Stimulated activated CD4-positive, alpha-beta T cell treated with anti-CD3 and anti-CD28 coated beads, Interleukin-12 subunit alpha, Interleukin-12 subunit beta, amount 100 ng/mL, for 48 hours (primary cell): ENCODE results near the gene COPB2.
"Not testable (repeated sequence)": the region's sequence is repeated elsewhere in the genome, so short reads cannot be mapped to it uniquely, and the experiment has no call there.

Source experiments
- DNase-seq, 3 donors: peaks; one replicate each; pipeline ENCODE4 v3.0.0-alpha.2; 2020; ENCODE audit warnings: low read depth in 2 of 3, low spot score in 1 of 3

Gene COPB2

DNA sequence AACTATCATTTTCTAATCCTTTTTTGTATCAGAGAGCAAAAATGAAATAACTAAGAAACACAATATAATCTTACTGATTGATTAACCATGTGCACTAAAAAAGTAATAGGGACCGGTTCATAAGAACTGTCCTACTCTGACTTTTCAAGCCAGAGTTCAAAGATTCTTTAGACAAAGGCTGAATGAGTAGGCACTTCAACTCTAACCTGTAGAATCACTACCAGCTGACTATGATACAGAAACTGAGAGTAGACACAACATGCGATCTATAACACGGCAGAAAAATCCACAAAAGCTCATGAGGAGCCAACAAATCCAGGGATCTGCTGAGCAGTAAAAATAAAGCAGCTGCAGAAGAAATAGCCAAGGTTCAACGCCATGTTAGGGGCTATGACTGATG lies 8.9 kb downstream of the COPB2 start:
- DNase-seq: no peak

DNA sequence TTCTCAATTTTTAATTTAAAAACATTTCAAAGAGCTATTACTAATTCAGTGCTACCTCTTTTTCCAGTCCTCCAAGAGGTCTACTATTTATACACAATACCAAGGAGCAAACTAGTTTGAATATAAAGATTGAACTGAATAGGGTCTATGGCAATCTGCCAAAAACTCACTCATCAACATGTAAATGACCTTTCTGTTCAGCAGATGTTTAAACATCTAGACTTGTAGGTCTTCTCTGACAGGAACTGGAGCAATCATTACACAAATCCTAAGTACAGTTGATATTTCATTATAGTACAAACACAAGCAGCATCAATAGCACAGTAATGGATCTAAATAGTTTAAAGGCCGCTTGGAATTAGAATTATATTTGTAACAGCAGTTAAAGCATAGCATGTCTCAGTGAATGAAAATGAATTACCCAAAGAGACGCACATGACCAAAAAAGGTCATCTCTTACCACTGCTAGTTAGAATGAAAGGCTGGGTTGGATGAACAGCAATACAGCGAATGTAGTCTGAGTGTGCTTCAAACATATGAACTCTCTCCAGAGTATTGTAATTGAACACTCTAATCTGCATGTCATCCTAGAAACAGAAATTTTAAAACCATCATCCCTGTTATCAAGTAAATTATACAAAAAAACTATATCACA lies 10.7 kb downstream of the COPB2 start:
- DNase-seq: no peak

GRCh38 chr3:139377378-139377777 lies 12.1 kb downstream of the COPB2 start:
- DNase-seq: no peak

DNA sequence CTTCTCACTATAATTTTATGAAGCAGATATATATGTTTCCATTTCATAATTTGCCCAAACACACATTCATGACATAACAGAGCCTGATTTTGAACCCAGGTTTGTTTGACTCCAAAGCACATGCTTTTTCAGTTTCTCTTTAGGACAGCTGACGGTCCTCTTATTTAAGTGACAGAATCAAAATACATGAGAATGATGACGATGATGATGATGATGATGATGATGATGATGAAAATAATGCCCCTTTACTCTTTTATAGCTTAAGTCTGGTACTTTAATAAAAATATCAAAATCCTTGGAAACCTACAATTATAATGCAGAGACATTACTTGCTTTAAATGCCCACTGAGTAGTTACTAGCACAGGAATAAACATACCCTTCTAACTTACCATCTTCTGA lies 15.3 kb downstream of the COPB2 start:
- no peak for DNase-seq

- DNase-seq: no peak
These were observed 24.9 kb downstream of the COPB2 start for GRCh38 chr3:139364549-139364948.

- no peak for DNase-seq
These were observed 28.2 kb downstream of the COPB2 start for GRCh38 chr3:139361276-139361675.

- no peak for DNase-seq
These were observed 30.4 kb downstream of the COPB2 start for GRCh38 chr3:139358841-139359562.

- DNase-seq: peak in 1 of 3 donors; percentile 23
These were observed 31.5 kb downstream of the COPB2 start for GRCh38 chr3:139357899-139358298.

- no peak for DNase-seq
These were observed 33.6 kb downstream of the COPB2 start for GRCh38 chr3:139355891-139356290.

DNA sequence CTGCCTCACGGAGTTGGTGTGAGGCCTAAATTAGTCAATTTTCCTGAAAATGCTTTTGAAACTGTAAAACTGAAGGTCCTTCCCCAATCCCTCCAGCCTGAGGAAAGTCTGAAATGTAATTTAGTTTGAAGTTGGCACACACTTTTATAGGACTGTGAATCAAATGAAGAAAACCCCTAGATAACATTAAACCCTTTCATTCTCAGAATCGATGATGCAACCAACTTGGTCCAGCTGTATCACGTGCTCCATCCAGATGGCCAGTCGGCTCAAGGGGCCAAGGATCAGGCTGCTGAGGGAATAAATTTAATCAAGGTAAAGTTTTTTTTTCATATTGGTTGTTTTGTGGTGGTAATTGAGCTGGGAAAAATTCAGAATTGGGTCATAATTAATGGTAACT lies 34.0 kb downstream of the COPB2 start:
- no peak for DNase-seq

GRCh38 chr3:139354661-139355060 lies 34.8 kb downstream of the COPB2 start:
- no peak for DNase-seq

DNA sequence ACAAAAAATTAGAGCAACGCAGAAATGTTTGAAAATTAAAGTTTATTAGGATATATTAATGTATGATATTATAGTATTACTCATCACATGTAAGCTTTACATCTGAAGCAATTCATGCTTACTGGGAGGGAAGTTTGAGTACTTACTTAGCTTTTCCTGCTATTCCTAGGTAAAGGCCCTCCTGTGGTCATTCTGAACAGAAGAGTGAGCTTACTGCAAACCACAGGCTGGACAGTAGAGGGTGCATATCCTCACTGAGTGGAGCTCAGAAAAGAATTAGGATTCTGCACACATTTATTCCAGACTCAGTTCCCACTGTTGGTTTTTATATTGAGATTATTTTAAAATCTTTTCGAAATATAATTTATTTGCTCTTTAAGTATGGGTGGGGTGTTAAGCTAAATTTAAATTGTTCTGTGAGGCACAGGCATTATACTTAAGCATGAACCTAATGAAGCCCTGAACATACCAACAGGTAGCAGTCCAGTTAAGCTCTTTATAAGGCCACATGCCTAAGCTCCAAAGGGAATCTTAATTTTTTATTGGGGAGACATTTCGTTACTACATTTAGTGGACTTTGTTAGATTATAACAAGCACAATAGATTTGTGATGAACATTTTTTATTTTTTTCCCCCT lies 35.4 kb downstream of the COPB2 start:
- no peak for DNase-seq

DNA sequence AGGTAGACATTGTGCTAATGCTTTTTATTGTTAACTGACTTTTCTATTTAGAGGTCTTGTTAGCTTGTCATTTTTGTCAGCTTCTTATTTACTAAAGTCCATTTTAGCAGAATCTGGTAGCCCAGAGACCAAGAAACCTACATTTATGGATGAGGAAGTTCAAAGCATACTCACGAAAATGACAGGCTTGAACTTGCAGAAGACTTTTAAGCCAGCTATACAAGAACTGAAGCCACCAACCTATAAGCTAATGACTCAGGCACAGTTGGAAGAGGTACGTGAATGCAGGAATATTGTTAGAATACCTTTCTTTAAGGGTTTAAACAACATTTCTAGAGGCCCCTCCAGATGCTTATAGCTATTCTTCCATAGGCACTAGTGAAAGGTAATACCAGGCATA lies 42.7 kb downstream of the COPB2 start:
- no peak for DNase-seq

DNA sequence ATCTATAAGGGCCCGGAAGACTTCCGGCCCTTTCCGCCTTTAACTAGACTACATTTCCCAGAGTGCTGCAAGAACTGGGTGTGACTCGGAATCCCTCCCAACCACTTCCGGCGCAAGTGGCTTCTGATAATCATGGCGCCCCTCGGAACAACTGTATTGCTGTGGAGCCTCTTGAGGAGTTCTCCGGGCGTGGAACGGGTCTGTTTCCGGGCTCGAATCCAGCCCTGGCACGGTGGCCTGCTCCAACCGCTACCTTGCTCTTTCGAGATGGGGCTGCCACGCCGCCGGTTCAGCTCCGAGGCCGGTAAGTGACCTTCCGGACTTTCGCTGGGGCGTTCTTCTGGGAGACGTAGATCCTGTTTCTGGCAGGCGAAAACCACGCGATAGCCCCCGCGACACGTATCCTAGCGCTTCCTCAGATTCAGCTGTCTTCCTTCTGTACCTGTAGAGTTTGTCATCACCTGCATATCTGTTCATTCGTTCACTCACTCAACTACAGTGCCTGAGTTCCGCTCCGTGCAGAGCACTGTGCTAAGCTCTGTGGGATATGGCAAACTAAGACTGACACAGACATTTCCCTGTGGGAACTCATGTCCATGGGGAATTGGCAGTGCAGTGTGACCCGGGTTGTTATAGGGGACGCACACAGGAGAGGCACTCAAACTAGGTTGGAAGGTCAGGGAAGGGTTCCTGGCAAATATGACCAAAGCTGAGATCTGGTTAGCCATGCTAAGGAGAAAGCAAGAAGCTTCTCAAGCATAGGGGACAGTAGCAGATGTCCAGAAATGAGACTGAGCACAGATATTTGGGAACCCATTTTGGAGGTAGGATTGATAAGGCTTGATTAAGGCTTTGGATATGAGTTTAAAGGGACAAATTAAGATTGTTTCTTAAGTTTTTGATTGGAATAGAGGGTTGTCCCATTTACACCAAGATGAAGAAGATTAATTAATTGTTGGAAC lies 45.3 kb downstream of the COPB2 start, which contains the start of gene MRPS22:
MRPS22 (plus strand) TSS at position 126 of the 962 bp plus-strand sequence; CDS start at position 133, 7 bp downstream.
- peak; percentile 67 to 74 (median 73) for DNase-seq

- DNase-seq: no peak
These were observed 47.4 kb downstream of the COPB2 start for GRCh38 chr3:139342054-139342453.

GRCh38 chr3:139340784-139341183 lies 48.7 kb downstream of the COPB2 start:
- no peak for DNase-seq

- peak in 2 of 3 donors; percentile 15 to 23 for DNase-seq
These were observed 50.1 kb downstream of the COPB2 start for GRCh38 chr3:139339219-139339906.

DNA sequence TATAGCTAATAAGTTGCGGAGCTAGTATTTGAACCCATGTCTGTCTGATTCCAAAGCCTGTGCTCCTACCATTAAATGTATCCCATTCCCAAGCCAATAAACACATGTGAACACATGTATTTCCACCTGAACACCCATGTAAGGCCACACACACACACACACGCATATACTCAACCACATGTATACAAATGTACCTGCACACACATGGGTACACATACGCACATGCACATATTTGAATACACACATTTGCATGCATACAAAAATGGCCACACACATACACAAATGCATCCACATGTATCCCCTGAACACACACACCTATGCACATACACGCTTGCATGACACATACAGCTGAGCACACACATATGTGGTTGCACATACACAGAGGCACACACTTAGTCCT lies 51.0 kb downstream of the COPB2 start:
- DNase-seq: no peak

- DNase-seq: not testable (repeated sequence)
These were observed 54.8 kb downstream of the COPB2 start for GRCh38 chr3:139334675-139335074.

DNA sequence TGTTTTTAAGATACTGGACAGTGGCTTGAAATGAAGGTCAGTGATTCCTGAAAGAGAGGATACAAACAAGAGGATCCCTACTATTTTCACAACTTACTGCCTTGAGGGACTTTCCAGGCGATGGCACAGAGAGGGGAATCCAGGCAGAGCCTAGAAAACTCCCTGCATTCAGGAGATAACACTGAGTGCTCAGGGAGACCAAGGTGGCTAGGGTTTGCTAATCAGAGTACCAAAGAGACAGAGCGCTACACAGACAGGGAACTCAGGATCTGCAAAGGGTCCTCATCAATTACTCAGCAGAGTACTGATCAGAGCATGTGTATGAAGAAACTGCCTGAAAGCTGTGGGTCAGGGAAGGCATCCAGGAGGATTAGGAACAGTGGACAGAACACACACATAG lies 57.4 kb downstream of the COPB2 start:
- no peak for DNase-seq
